ENCODE measurements around the gene KRTAP10-10.
A peak's percentile ranks its signal among the peaks of the same experiment; 100 is the strongest.

Gene KRTAP10-10

GRCh38 chr21:44653656-44654575 is 16.8 kb downstream of the KRTAP10-10 start:
- TF ChIP-seq CTCF (IDR thresholded peaks at IDR 0.05): no peak
- H3K4me1 ChIP-seq (ENCODE audit: control insufficient read depth in 1 of 2, insufficient read depth in 1 of 2, low read depth in 1 of 2, low read length in 1 of 2): peaks cover 8 to 11% of the 10 kb centered on the region in 2 experiments
- H3K9me3 ChIP-seq: peaks cover 3% of the 10 kb centered on the region
- no peaks in the 10 kb centered on the region for H3K27me3 ChIP-seq
- H3K36me3 ChIP-seq: no peaks in the 10 kb centered on the region
- H3K27ac ChIP-seq: no peak overlapping the region
- no peak overlapping the region for H3K4me3 ChIP-seq (ENCODE audit: low read depth in 1 of 2, low read length in 1 of 2)

GRCh38 chr21:44654576-44655175 is 17.5 kb downstream of the KRTAP10-10 start, which contains the start of gene KRTAP12-4:
Gene KRTAP12-4 (minus strand): TSS chr21:44654659. CDS start chr21:44654614, 45 bp downstream.
- Histone ChIP-seq H3K9me3 (peaks cover 3% of the 10 kb centered on the region), H3K36me3 (no peaks in the 10 kb centered on the region), H3K27me3 (no peaks in the 10 kb centered on the region), H3K4me1 (ENCODE audit: control insufficient read depth in 1 of 2, insufficient read depth in 1 of 2, low read depth in 1 of 2, low read length in 1 of 2) (peaks cover 10 to 11% of the 10 kb centered on the region in 2 experiments), H3K4me3 (ENCODE audit: low read depth in 1 of 2, low read length in 1 of 2) (no peak within 1 kb of the TSS), H3K27ac (no peak within 1 kb of the TSS)
- TF ChIP-seq CTCF (IDR thresholded peaks at IDR 0.05): no peak

- Histone ChIP-seq H3K4me1 (ENCODE audit: control insufficient read depth in 1 of 2, insufficient read depth in 1 of 2, low read depth in 1 of 2, low read length in 1 of 2) (peaks cover 10 to 11% of the 10 kb centered on the region in 2 experiments), H3K27ac (peak overlapping the region; percentile 69), H3K9me3 (peaks cover 3% of the 10 kb centered on the region), H3K36me3 (no peaks in the 10 kb centered on the region), H3K4me3 (ENCODE audit: low read depth in 1 of 2, low read length in 1 of 2) (no peak overlapping the region), H3K27me3 (no peaks in the 10 kb centered on the region)
- TF ChIP-seq CTCF (IDR thresholded peaks at IDR 0.05): no peak
Observed at GRCh38 chr21:44656868-44657267, 19.7 kb downstream of the KRTAP10-10 start.

- H3K36me3 ChIP-seq: no peaks in the 10 kb centered on the region
- TF ChIP-seq CTCF (IDR thresholded peaks at IDR 0.05): no peak
- peaks cover 3% of the 10 kb centered on the region for H3K9me3 ChIP-seq
- H3K27me3 ChIP-seq: no peaks in the 10 kb centered on the region
- peaks cover 10 to 11% of the 10 kb centered on the region in 2 experiments for H3K4me1 ChIP-seq (ENCODE audit: control insufficient read depth in 1 of 2, insufficient read depth in 1 of 2, low read depth in 1 of 2, low read length in 1 of 2)
- H3K4me3 ChIP-seq (ENCODE audit: low read depth in 1 of 2, low read length in 1 of 2): no peak within 1 kb of the TSS
- peak within 1 kb of the TSS; percentile 69 for H3K27ac ChIP-seq
Observed at GRCh38 chr21:44657635-44658540, 20.7 kb downstream of the KRTAP10-10 start, which contains the start of gene KRTAP12-3. Gene KRTAP12-3 (plus strand): TSS chr21:44657932. CDS start chr21:44657980, 48 bp downstream.

- Histone ChIP-seq H3K4me1 (ENCODE audit: control insufficient read depth in 1 of 2, insufficient read depth in 1 of 2, low read depth in 1 of 2, low read length in 1 of 2) (peaks cover 10 to 11% of the 10 kb centered on the region in 2 experiments), H3K4me3 (ENCODE audit: low read depth in 1 of 2, low read length in 1 of 2) (no peak overlapping the region), H3K36me3 (no peaks in the 10 kb centered on the region), H3K27me3 (no peaks in the 10 kb centered on the region), H3K9me3 (peaks cover 3% of the 10 kb centered on the region), H3K27ac (peak overlapping the region; percentile 69)
- no peak for TF ChIP-seq CTCF (IDR thresholded peaks at IDR 0.05)
Observed at GRCh38 chr21:44658541-44658910, 21.4 kb downstream of the KRTAP10-10 start.
